SU-DHL-6 (cell line): ENCODE data around the gene SMG7.

Source experiments
- H2AFZ ChIP-seq: fragments of 200-600 bp; sonication (generic); 2 replicates; pipeline ENCODE4 v1.6.1; 2014; ENCODE audit warnings: low read depth, mild to moderate bottlenecking, moderate library complexity, mixed read lengths, antibody characterized with exemption, low read length; ENCODE audit not compliant: severe bottlenecking
- H3F3A ChIP-seq: fragments of 200-600 bp; shearing (Covaris generic); 2 replicates; pipeline ENCODE4 v1.6.0; 2016; ENCODE audit warnings: antibody characterized with exemption, mild to moderate bottlenecking; ENCODE audit not compliant: insufficient read depth
- H3K27ac ChIP-seq: fragments of 200-600 bp; sonication (generic); 2 replicates; pipeline ENCODE4 v1.5.1; 2016; ENCODE audit warnings: low read depth, mild to moderate bottlenecking, low read length, moderate library complexity, mixed read lengths
- H3K27me3 ChIP-seq: fragments of 200-600 bp; sonication (generic), shearing (Covaris generic); 2 replicates; pipeline ENCODE4 v1.6.0; 2014; ENCODE audit warnings: mild to moderate bottlenecking, low read length
- H3K36me3 ChIP-seq: fragments of 200-600 bp; sonication (generic); 2 replicates; pipeline ENCODE4 v1.6.1; 2014; ENCODE audit warnings: mild to moderate bottlenecking, low read length, mixed read lengths
- H3K4me2 ChIP-seq: fragments of 300-600, 200-600 bp; shearing (Covaris generic), sonication (generic); 2 replicates; pipeline ENCODE4 v1.6.0; 2014; ENCODE audit warnings: low read length, low read depth, mild to moderate bottlenecking; ENCODE audit not compliant: poor library complexity, severe bottlenecking
- H3K4me3 ChIP-seq: fragments of 200-600 bp; sonication (generic); 2 replicates; pipeline ENCODE4 v1.5.1; 2014; ENCODE audit warnings: antibody characterized with exemption, low read length, mild to moderate bottlenecking, mixed read lengths; ENCODE audit not compliant: insufficient read depth, poor library complexity, severe bottlenecking
- H3K79me2 ChIP-seq: fragments of 200-600 bp; sonication (generic); 2 replicates; pipeline ENCODE4 v1.6.1; 2014; ENCODE audit warnings: mild to moderate bottlenecking, low read length, moderate library complexity; ENCODE audit not compliant: insufficient read depth
- H3K9ac ChIP-seq: fragments of 200-600 bp; sonication (generic); 2 replicates; pipeline ENCODE4 v1.7.0; 2014; ENCODE audit warnings: mild to moderate bottlenecking, low read length
- H3K9me2 ChIP-seq: fragments of 200-600 bp; sonication (generic); replicated peaks from 2 replicates; pipeline ENCODE4 v1.6.1; 2014; ENCODE audit warnings: low read length; ENCODE audit not compliant: insufficient read depth
- H3K9me3 ChIP-seq: fragments of 200-600 bp; sonication (generic); 2 replicates; pipeline ENCODE4 v1.6.1; 2014; ENCODE audit warnings: low read length, mixed read lengths; ENCODE audit not compliant: insufficient read depth
- H4K20me1 ChIP-seq: fragments of 200-600 bp; sonication (generic); 2 replicates; pipeline ENCODE4 v1.6.1; 2014; ENCODE audit warnings: low read depth, mild to moderate bottlenecking, antibody characterized with exemption, low read length, moderate library complexity, mixed read lengths
- CTCF ChIP-seq: fragments of 200-600 bp; sonication (generic); IDR thresholded peaks from one replicate; pipeline ENCODE4 v1.5.1; 2017; ENCODE audit warnings: antibody characterized with exemption, mild to moderate bottlenecking, low read length, moderate library complexity; ENCODE audit not compliant: insufficient read depth, poor library complexity, severe bottlenecking
- EZH2phosphoT487 ChIP-seq: fragments of 200-600 bp; sonication (generic), shearing (Covaris generic); conservative IDR thresholded peaks from 2 replicates; pipeline ENCODE4 v1.6.1; 2018; ENCODE audit warnings: mild to moderate bottlenecking, antibody characterized with exemption, low read length, moderate library complexity, mixed read lengths

SMG7 gene

GRCh38 chr1:183487674-183488442 is 15.6 kb downstream of the SMG7 start:
- Histone ChIP-seq H3K9me3 (no peaks in the 10 kb centered on the region), H3F3A (peaks cover 6% of the 10 kb centered on the region; the same call in 1 of the 2 replicates), H3K36me3 (no peaks in the 10 kb centered on the region), H3K4me3 (no peak overlapping the region), H3K9ac (no peak overlapping the region), H3K4me2 (no peak overlapping the region), H2AFZ (no peak overlapping the region), H3K79me2 (peaks cover 97% of the 10 kb centered on the region), H4K20me1 (peaks cover 48% of the 10 kb centered on the region), H3K27me3 (no peaks in the 10 kb centered on the region), H3K27ac (no peak overlapping the region), H3K9me2 (no peaks in the 10 kb centered on the region)
- TF ChIP-seq CTCF = no peak

- peaks cover 6% of the 10 kb centered on the region; the same call in 1 of the 2 replicates for H3F3A ChIP-seq
- no peaks in the 10 kb centered on the region for H3K36me3 ChIP-seq
- H2AFZ ChIP-seq = no peak overlapping the region
- H3K4me2 ChIP-seq = no peak overlapping the region
- H3K4me3 ChIP-seq = no peak overlapping the region
- no peaks in the 10 kb centered on the region for H3K27me3 ChIP-seq
- H4K20me1 ChIP-seq = peaks cover 23% of the 10 kb centered on the region
- H3K79me2 ChIP-seq = peaks cover 95% of the 10 kb centered on the region
- no peaks in the 10 kb centered on the region for H3K9me2 ChIP-seq
- no peak overlapping the region for H3K9ac ChIP-seq
- TF ChIP-seq CTCF (no peak), EZH2phosphoT487 (no peak)
- H3K27ac ChIP-seq = no peak overlapping the region
- H3K9me3 ChIP-seq = no peaks in the 10 kb centered on the region
These were observed 18.6 kb downstream of the SMG7 start for GRCh38 chr1:183490932-183491331.

- no peak overlapping the region for H2AFZ ChIP-seq
- H3K9me3 ChIP-seq = no peaks in the 10 kb centered on the region
- H3K9me2 ChIP-seq = no peaks in the 10 kb centered on the region
- H3F3A ChIP-seq = peaks cover 10% of the 10 kb centered on the region; the same call in 1 of the 2 replicates
- no peak for TF ChIP-seq EZH2phosphoT487
- TF ChIP-seq CTCF = no peak
- H3K36me3 ChIP-seq = no peaks in the 10 kb centered on the region
- H3K9ac ChIP-seq = no peak overlapping the region
- H3K27me3 ChIP-seq = no peaks in the 10 kb centered on the region
- peak overlapping the region; percentile 34 for H3K4me2 ChIP-seq
- no peak overlapping the region for H3K27ac ChIP-seq
- H3K79me2 ChIP-seq = peaks cover 95% of the 10 kb centered on the region
- no peak overlapping the region for H3K4me3 ChIP-seq
- peaks cover 21% of the 10 kb centered on the region for H4K20me1 ChIP-seq
These were observed 21.4 kb downstream of the SMG7 start for GRCh38 chr1:183493540-183494245.
